ENCODE measurements around the gene DPP6.

The DPP6 gene

GRCh38 chr7:154919344-154920225 lies 867.4 kb downstream of the DPP6 start:
- TF ChIP-seq NFIC (IDR thresholded peaks at IDR 0.05) (no peak), CREB1 (IDR thresholded peaks at IDR 0.05; ENCODE audit: low read depth) (no peak)

- peak; percentile 71 for TF ChIP-seq RAD21 (IDR thresholded peaks at IDR 0.05; ENCODE audit: low read depth)
- no peak for TF ChIP-seq NFIC (IDR thresholded peaks at IDR 0.05)
- TF ChIP-seq CEBPB (IDR thresholded peaks at IDR 0.05): 0 out of 2 replicates have a peak, but pooled peaks have one; percentile 26
- TF ChIP-seq YY1 (IDR thresholded peaks at IDR 0.05; ENCODE audit: low read depth): no peak
- TF ChIP-seq TAF1 (IDR thresholded peaks at IDR 0.05; ENCODE audit: low read depth): no peak
These were observed 875.5 kb downstream of the DPP6 start for GRCh38 chr7:154927624-154928125.

GRCh38 chr7:154928136-154929005 lies 876.2 kb downstream of the DPP6 start:
- TF ChIP-seq, protein P1, sequence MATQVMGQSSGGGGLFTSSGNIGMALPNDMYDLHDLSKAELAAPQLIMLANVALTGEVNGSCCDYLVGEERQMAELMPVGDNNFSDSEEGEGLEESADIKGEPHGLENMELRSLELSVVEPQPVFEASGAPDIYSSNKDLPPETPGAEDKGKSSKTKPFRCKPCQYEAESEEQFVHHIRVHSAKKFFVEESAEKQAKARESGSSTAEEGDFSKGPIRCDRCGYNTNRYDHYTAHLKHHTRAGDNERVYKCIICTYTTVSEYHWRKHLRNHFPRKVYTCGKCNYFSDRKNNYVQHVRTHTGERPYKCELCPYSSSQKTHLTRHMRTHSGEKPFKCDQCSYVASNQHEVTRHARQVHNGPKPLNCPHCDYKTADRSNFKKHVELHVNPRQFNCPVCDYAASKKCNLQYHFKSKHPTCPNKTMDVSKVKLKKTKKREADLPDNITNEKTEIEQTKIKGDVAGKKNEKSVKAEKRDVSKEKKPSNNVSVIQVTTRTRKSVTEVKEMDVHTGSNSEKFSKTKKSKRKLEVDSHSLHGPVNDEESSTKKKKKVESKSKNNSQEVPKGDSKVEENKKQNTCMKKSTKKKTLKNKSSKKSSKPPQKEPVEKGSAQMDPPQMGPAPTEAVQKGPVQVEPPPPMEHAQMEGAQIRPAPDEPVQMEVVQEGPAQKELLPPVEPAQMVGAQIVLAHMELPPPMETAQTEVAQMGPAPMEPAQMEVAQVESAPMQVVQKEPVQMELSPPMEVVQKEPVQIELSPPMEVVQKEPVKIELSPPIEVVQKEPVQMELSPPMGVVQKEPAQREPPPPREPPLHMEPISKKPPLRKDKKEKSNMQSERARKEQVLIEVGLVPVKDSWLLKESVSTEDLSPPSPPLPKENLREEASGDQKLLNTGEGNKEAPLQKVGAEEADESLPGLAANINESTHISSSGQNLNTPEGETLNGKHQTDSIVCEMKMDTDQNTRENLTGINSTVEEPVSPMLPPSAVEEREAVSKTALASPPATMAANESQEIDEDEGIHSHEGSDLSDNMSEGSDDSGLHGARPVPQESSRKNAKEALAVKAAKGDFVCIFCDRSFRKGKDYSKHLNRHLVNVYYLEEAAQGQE (IDR thresholded peaks at IDR 0.05; ENCODE audit: low read depth): no peak
- no peak for TF ChIP-seq EGR1 (IDR thresholded peaks at IDR 0.05)
- TF ChIP-seq, protein P2, sequence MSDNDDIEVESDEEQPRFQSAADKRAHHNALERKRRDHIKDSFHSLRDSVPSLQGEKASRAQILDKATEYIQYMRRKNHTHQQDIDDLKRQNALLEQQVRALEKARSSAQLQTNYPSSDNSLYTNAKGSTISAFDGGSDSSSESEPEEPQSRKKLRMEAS (IDR thresholded peaks at IDR 0.05): no peak
- no peak for TF ChIP-seq TAF1 (IDR thresholded peaks at IDR 0.05; ENCODE audit: low read depth)
- no peak for TF ChIP-seq NFIC (IDR thresholded peaks at IDR 0.05)
- TF ChIP-seq EP300 (IDR thresholded peaks at IDR 0.05; ENCODE audit: borderline replicate concordance): no peak
- no peak for TF ChIP-seq USF1 (IDR thresholded peaks at IDR 0.05)
- no peak for TF ChIP-seq TEAD4 (IDR thresholded peaks at IDR 0.05)
- TF ChIP-seq TCF12 (IDR thresholded peaks at IDR 0.05; ENCODE audit: low read depth): no peak
- no peak for TF ChIP-seq FOXM1 (IDR thresholded peaks at IDR 0.05; ENCODE audit: borderline replicate concordance, low read depth)
- TF ChIP-seq ZBTB7A (IDR thresholded peaks at IDR 0.05; ENCODE audit: low read depth): no peak
- no peak for TF ChIP-seq RAD21 (IDR thresholded peaks at IDR 0.05; ENCODE audit: low read depth)
- no peak for TF ChIP-seq CREB1 (IDR thresholded peaks at IDR 0.05; ENCODE audit: low read depth)
- no peak for TF ChIP-seq CEBPB (IDR thresholded peaks at IDR 0.05)

DNA sequence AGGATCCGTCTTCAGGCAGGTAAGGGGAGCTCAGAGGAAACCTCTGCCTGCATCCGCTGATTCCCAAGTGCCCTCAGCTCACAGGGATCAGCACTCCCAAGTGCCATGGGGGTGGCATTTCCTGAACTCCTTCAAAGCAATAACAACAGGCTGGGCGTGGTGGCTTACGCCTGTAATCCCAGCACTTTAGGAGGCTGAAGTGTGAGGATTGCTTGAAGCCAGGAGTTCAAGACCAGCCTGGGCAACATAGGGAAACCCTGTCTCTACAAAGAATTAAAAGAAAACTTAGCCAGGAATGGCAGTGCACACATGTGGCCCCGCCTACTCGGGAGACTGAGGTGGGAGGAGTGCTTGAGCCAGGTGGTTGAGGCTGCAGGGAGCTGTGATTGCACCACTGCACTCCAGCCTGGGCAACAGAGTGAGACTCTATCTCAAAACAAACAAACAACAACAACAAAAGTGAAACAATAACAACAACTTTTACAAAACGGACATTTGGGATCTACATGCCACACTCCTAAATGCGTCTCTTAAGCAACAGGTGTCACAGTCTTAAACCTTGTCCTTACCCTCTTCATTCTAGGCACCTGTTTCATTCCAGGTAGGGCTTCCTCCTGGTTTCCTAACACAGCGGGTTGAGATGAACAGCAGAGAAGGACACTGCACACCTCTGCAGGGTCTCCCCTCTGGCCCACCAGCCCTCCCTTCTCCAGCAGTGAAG lies 877.0 kb downstream of the DPP6 start:
- TF ChIP-seq ZBTB7A (IDR thresholded peaks at IDR 0.05; ENCODE audit: low read depth): no peak
- no peak for TF ChIP-seq TAF1 (IDR thresholded peaks at IDR 0.05; ENCODE audit: low read depth)
- TF ChIP-seq CEBPB (IDR thresholded peaks at IDR 0.05): no peak
- no peak for TF ChIP-seq EGR1 (IDR thresholded peaks at IDR 0.05)
- TF ChIP-seq RAD21 (IDR thresholded peaks at IDR 0.05; ENCODE audit: low read depth): no peak

GRCh38 chr7:154931906-154932305 lies 879.7 kb downstream of the DPP6 start:
- TF ChIP-seq TEAD4 (IDR thresholded peaks at IDR 0.05) (no peak), FOXM1 (IDR thresholded peaks at IDR 0.05; ENCODE audit: borderline replicate concordance, low read depth) (no peak), TCF12 (IDR thresholded peaks at IDR 0.05; ENCODE audit: low read depth) (no peak), ZBTB7A (IDR thresholded peaks at IDR 0.05; ENCODE audit: low read depth) (no peak), CREB1 (IDR thresholded peaks at IDR 0.05; ENCODE audit: low read depth) (no peak)

DNA sequence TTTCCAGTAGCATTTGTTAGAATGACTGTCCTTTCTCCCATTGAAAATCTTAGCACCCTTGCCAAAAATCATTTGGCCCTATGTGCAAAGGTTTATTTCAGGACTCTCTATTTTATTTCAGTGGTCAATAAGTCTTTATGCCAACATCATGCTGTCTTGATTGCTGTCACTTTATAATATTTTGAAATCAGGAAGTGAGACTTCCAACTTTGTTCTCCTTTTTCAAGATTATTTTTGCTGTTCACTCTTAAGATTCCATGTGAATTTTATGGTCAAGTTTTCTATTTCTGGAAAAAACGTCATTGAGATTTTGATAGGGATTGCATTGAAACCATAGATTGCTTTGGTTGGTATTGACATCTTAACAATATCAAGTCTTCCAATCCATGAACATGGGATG lies 885.6 kb downstream of the DPP6 start:
- TF ChIP-seq TAF1 (IDR thresholded peaks at IDR 0.05; ENCODE audit: low read depth): no peak
- no peak for TF ChIP-seq ZBTB7A (IDR thresholded peaks at IDR 0.05; ENCODE audit: low read depth)
- TF ChIP-seq CEBPB (IDR thresholded peaks at IDR 0.05): no peak
- TF ChIP-seq, protein P2 (IDR thresholded peaks at IDR 0.05): no peak
- no peak for TF ChIP-seq FOXM1 (IDR thresholded peaks at IDR 0.05; ENCODE audit: borderline replicate concordance, low read depth)
- TF ChIP-seq TCF12 (IDR thresholded peaks at IDR 0.05; ENCODE audit: low read depth): no peak
- no peak for TF ChIP-seq NFIC (IDR thresholded peaks at IDR 0.05)
- no peak for TF ChIP-seq USF1 (IDR thresholded peaks at IDR 0.05)
- no peak for TF ChIP-seq TEAD4 (IDR thresholded peaks at IDR 0.05)
- TF ChIP-seq YY1 (IDR thresholded peaks at IDR 0.05; ENCODE audit: low read depth): no peak
- TF ChIP-seq, protein P1 (IDR thresholded peaks at IDR 0.05; ENCODE audit: low read depth): no peak
- TF ChIP-seq RAD21 (IDR thresholded peaks at IDR 0.05; ENCODE audit: low read depth): no peak
- TF ChIP-seq EGR1 (IDR thresholded peaks at IDR 0.05): no peak
- no peak for TF ChIP-seq CREB1 (IDR thresholded peaks at IDR 0.05; ENCODE audit: low read depth)
- TF ChIP-seq EP300 (IDR thresholded peaks at IDR 0.05; ENCODE audit: borderline replicate concordance): no peak

Data from Ishikawa (cell line).